HEK293 (cell line): ENCODE results near the gene STX5.
A peak's percentile ranks its signal among the peaks of the same experiment; 100 is the strongest.

Source experiments
- GLI4 ChIP-seq: fragments of 450-650 bp; formaldehyde crosslinking; IDR thresholded peaks from 2 replicates; pipeline ENCODE4 v1.5.1; 2016; ENCODE audit warnings: missing biosample characterization, missing genetic modification characterization
- KLF17 ChIP-seq: fragments of 450-650 bp; formaldehyde crosslinking; IDR thresholded peaks from 2 replicates; pipeline ENCODE4 v1.5.1; 2016; ENCODE audit warnings: missing biosample characterization, missing genetic modification characterization
- KLF7 ChIP-seq: fragments of 450-650 bp; formaldehyde crosslinking; IDR thresholded peaks from 2 replicates; pipeline ENCODE4 v1.5.1; 2016; ENCODE audit warnings: missing biosample characterization, missing genetic modification characterization, borderline replicate concordance
- MEIS1 ChIP-seq: sonication (generic); formaldehyde crosslinking; IDR thresholded peaks from 2 replicates; pipeline ENCODE4 v1.8.1; 2022; ENCODE audit warnings: missing genetic modification reagents, mild to moderate bottlenecking, borderline replicate concordance
- SP2 ChIP-seq: fragments of 450-650 bp; formaldehyde crosslinking; IDR thresholded peaks from 2 replicates; pipeline ENCODE4 v1.5.1; 2016; ENCODE audit warnings: missing biosample characterization, missing genetic modification characterization
- SP7 ChIP-seq: fragments of 450-650 bp; formaldehyde crosslinking; IDR thresholded peaks from 2 replicates; pipeline ENCODE4 v1.5.1; 2016; ENCODE audit warnings: missing biosample characterization, missing genetic modification characterization
- ZBTB10 ChIP-seq: fragments of 450-650 bp; formaldehyde crosslinking; IDR thresholded peaks from 2 replicates; pipeline ENCODE4 v1.5.1; 2016; ENCODE audit warnings: missing biosample characterization, missing genetic modification characterization
- ZBTB17 ChIP-seq: fragments of 450-650 bp; formaldehyde crosslinking; IDR thresholded peaks from 2 replicates; pipeline ENCODE4 v1.5.1; 2016; ENCODE audit warnings: missing biosample characterization, missing genetic modification characterization
- ZBTB20 ChIP-seq: fragments of 450-650 bp; formaldehyde crosslinking; IDR thresholded peaks from 2 replicates; pipeline ENCODE4 v1.5.1; 2016; ENCODE audit warnings: missing biosample characterization, missing genetic modification characterization
- ZBTB49 ChIP-seq: fragments of 450-650 bp; formaldehyde crosslinking; IDR thresholded peaks from 2 replicates; pipeline ENCODE4 v1.5.1; 2016; ENCODE audit warnings: missing biosample characterization, missing genetic modification characterization, low read depth
- ZEB2 ChIP-seq: fragments of 450-650 bp; formaldehyde crosslinking; IDR thresholded peaks from 2 replicates; pipeline ENCODE4 v1.5.1; 2016; ENCODE audit warnings: missing biosample characterization, missing genetic modification characterization
- ZFHX2 ChIP-seq: fragments of 450-650 bp; formaldehyde crosslinking; conservative IDR thresholded peaks from 2 replicates; pipeline ENCODE4 v1.5.1; 2016; ENCODE audit warnings: missing biosample characterization, missing genetic modification characterization
- ZFP37 ChIP-seq: fragments of 450-650 bp; formaldehyde crosslinking; IDR thresholded peaks from 2 replicates; pipeline ENCODE4 v1.5.1; 2016; ENCODE audit warnings: missing biosample characterization, missing genetic modification characterization
- ZNF121 ChIP-seq: fragments of 450-650 bp; formaldehyde crosslinking; IDR thresholded peaks from 2 replicates; pipeline ENCODE4 v1.5.1; 2016; ENCODE audit warnings: missing biosample characterization, missing genetic modification characterization
- ZNF132 ChIP-seq: fragments of 450-650 bp; formaldehyde crosslinking; IDR thresholded peaks from 2 replicates; pipeline ENCODE4 v1.5.1; 2017; ENCODE audit warnings: missing biosample characterization, missing genetic modification characterization, borderline replicate concordance
- ZNF18 ChIP-seq: fragments of 450-650 bp; formaldehyde crosslinking; IDR thresholded peaks from 2 replicates; pipeline ENCODE4 v1.5.1; 2016; ENCODE audit warnings: missing biosample characterization, missing genetic modification characterization
- ZNF341 ChIP-seq: fragments of 450-650 bp; formaldehyde crosslinking; IDR thresholded peaks from 2 replicates; pipeline ENCODE4; 2016; ENCODE audit warnings: low read depth, missing biosample characterization, missing genetic modification characterization
- ZNF366 ChIP-seq: fragments of 450-650 bp; formaldehyde crosslinking; conservative IDR thresholded peaks from 2 replicates; pipeline ENCODE4 v1.5.1; 2016; ENCODE audit warnings: missing biosample characterization, missing genetic modification characterization
- ZNF394 ChIP-seq: fragments of 450-650 bp; formaldehyde crosslinking; IDR thresholded peaks from 2 replicates; pipeline ENCODE4 v1.5.1; 2016; ENCODE audit warnings: missing biosample characterization, missing genetic modification characterization, mild to moderate bottlenecking, moderate library complexity, borderline replicate concordance
- ZNF501 ChIP-seq: fragments of 450-650 bp; formaldehyde crosslinking; IDR thresholded peaks from 2 replicates; pipeline ENCODE4 v1.5.1; 2016; ENCODE audit warnings: missing biosample characterization, missing genetic modification characterization
- ZNF544 ChIP-seq: fragments of 450-650 bp; formaldehyde crosslinking; IDR thresholded peaks from 2 replicates; pipeline ENCODE4 v1.5.0; 2017; ENCODE audit warnings: missing biosample characterization, missing genetic modification characterization
- ZNF624 ChIP-seq: fragments of 450-650 bp; formaldehyde crosslinking; IDR thresholded peaks from 2 replicates; pipeline ENCODE4 v1.5.1; 2017; ENCODE audit warnings: missing biosample characterization, missing genetic modification characterization
- ZNF626 ChIP-seq: fragments of 450-650 bp; sonication (Bioruptor Pico); formaldehyde crosslinking; IDR thresholded peaks from 2 replicates; pipeline ENCODE4 v1.5.1; 2018; ENCODE audit warnings: missing biosample characterization, missing genetic modification characterization, inconsistent platforms
- ZNF654 ChIP-seq: fragments of 450-650 bp; formaldehyde crosslinking; IDR thresholded peaks from 2 replicates; pipeline ENCODE4 v1.5.1; 2016; ENCODE audit warnings: low read depth, missing biosample characterization, missing genetic modification characterization
- ZNF658 ChIP-seq: fragments of 450-650 bp; formaldehyde crosslinking; IDR thresholded peaks from 2 replicates; pipeline ENCODE4; 2016; ENCODE audit warnings: missing biosample characterization, missing genetic modification characterization
- ZNF692 ChIP-seq: fragments of 450-650 bp; formaldehyde crosslinking; IDR thresholded peaks from 2 replicates; pipeline ENCODE4 v1.5.1; 2016; ENCODE audit warnings: missing biosample characterization, missing genetic modification characterization
- ZNF76 ChIP-seq: fragments of 450-650 bp; formaldehyde crosslinking; IDR thresholded peaks from 2 replicates; pipeline ENCODE4; 2016; ENCODE audit warnings: low read depth, missing biosample characterization, missing genetic modification characterization, borderline replicate concordance
- ZNF785 ChIP-seq: fragments of 450-650 bp; formaldehyde crosslinking; IDR thresholded peaks from 2 replicates; pipeline ENCODE4 v1.5.1; 2016; ENCODE audit warnings: missing biosample characterization, missing genetic modification characterization
- ZNF791 ChIP-seq: fragments of 450-650 bp; formaldehyde crosslinking; IDR thresholded peaks from 2 replicates; pipeline ENCODE4 v1.5.1; 2016; ENCODE audit warnings: missing biosample characterization, missing genetic modification characterization
- ZSCAN30 ChIP-seq: fragments of 450-650 bp; IDR thresholded peaks from 2 replicates; pipeline ENCODE4 v1.5.1; 2018; ENCODE audit warnings: missing biosample characterization, mild to moderate bottlenecking, missing genetic modification characterization, moderate library complexity
- ZXDB ChIP-seq: fragments of 450-650 bp; formaldehyde crosslinking; IDR thresholded peaks from 2 replicates; pipeline ENCODE4 v1.5.1; 2016; ENCODE audit warnings: missing biosample characterization, missing genetic modification characterization

Gene STX5

GRCh38 chr11:62880803-62881578 lies 49.1 kb upstream of the STX5 start, which contains the start of gene SLC3A2 (continued):
- TF ChIP-seq ZNF785 (tag by site-specific recombination) (no peak), ZBTB10 (tag by site-specific recombination) (0 out of 2 replicates have a peak, but pooled peaks have one; percentile 35), ZFHX2 (tag by site-specific recombination) (no peak), ZNF501 (tag by site-specific recombination) (peak; percentile 96), ZNF692 (tag by site-specific recombination) (peak; percentile 48; the same call in 1 of the 2 replicates), ZNF76 (peak; percentile 61), ZNF624 (tag by site-specific recombination) (0 out of 2 replicates have a peak, but pooled peaks have one; percentile 39), ZBTB49 (tag by site-specific recombination) (no peak), ZBTB17 (tag by site-specific recombination) (peak; percentile 90), ZNF791 (tag by site-specific recombination) (no peak), ZFP37 (peak; percentile 98), ZNF658 (tag by site-specific recombination) (no peak), ZEB2 (tag by site-specific recombination) (peak; percentile 97), KLF7 (tag by site-specific recombination) (0 out of 2 replicates have a peak, but pooled peaks have one; percentile 37), ZBTB20 (tag by site-specific recombination) (peak; percentile 68; the same call in 1 of the 2 replicates), ZNF544 (tag by site-specific recombination) (no peak), ZXDB (tag by site-specific recombination) (peak; percentile 81; the same call in 1 of the 2 replicates), ZNF394 (peak; percentile 63; the same call in 1 of the 2 replicates), GLI4 (peak; percentile 78; the same call in 1 of the 2 replicates), ZNF121 (tag by site-specific recombination) (peak; percentile 63; the same call in 1 of the 2 replicates), ZNF132 (tag by site-specific recombination) (no peak), SP7 (tag by site-specific recombination) (peak; percentile 56), ZNF366 (tag by site-specific recombination) (peak; percentile 99), KLF17 (tag by site-specific recombination) (peak; percentile 63), ZNF654 (tag by site-specific recombination) (peak; percentile 16; the same call in 1 of the 2 replicates), ZNF341 (tag by site-specific recombination) (peak; percentile 80), ZSCAN30 (peak; percentile 50), SP2 (tag by site-specific recombination) (peak; percentile 92; the same call in 1 of the 2 replicates), ZNF18 (peak; percentile 15; the same call in 1 of the 2 replicates), MEIS1 (0 out of 2 replicates have a peak, but pooled peaks have one; percentile 23), ZNF626 (tag by site-specific recombination) (no peak)
